Adipocyte (in vitro differentiated cells): ENCODE measurements around the gene LYSMD4.

ENCODE experiments used
- DNase-seq: peaks from one replicate; pipeline ENCODE4 v3.0.0-alpha.2; 2015; ENCODE audit warnings: low read depth
- H3K27me3 ChIP-seq: replicated peaks from 2 replicates; pipeline ENCODE4 v1.7.0; 2013; ENCODE audit warnings: mild to moderate bottlenecking, low read length, moderate library complexity; ENCODE audit not compliant: control insufficient read depth, insufficient read depth
- H3K36me3 ChIP-seq: 2 replicates; pipeline ENCODE4 v1.7.0; 2013; ENCODE audit warnings: low read length, mild to moderate bottlenecking, moderate library complexity; ENCODE audit not compliant: control insufficient read depth, insufficient read depth, severe bottlenecking
- H3K4me1 ChIP-seq: 2 replicates; pipeline ENCODE4 v1.7.0; 2013; ENCODE audit warnings: mild to moderate bottlenecking, low read length, moderate library complexity; ENCODE audit not compliant: control insufficient read depth, insufficient read depth
- H3K4me3 ChIP-seq: 2 replicates; pipeline ENCODE4 v1.7.0; 2013; ENCODE audit warnings: mild to moderate bottlenecking, low read length, moderate library complexity
- H3K9ac ChIP-seq: 2 replicates; pipeline ENCODE4 v1.7.0; 2013; ENCODE audit warnings: mild to moderate bottlenecking, low read length, moderate library complexity
- H3K9me3 ChIP-seq: 2 replicates; pipeline ENCODE4 v1.7.0; 2013; ENCODE audit warnings: mild to moderate bottlenecking, low read length, moderate library complexity; ENCODE audit not compliant: control insufficient read depth

The LYSMD4 gene

DNA sequence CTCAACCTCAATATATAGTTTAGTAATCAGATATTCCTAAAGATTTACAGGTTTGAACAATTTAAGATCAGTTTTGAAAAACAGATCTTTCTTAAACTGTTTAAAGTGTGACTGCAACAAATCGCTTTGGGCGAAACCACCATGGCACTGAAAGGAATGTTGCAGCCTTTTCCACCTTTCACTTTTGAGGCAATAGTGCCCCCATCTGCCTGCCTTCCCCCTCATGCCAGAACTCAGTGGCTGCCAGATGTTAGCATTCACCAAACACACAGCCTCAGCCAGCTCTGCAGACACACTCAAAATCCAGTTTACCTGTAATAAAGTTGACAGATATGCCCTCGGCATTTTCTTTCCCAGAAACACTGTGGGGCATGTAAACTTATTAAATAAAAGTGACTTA, 3.3 kb downstream of the LYSMD4 start:
- peak overlapping the region; percentile 8 for H3K4me3 ChIP-seq
- H3K9ac ChIP-seq, result peak overlapping the region; percentile 41
- H3K27me3 ChIP-seq, result no peaks in the 10 kb centered on the region
- H3K36me3 ChIP-seq, result peaks cover 19% of the 10 kb centered on the region
- peaks cover 32% of the 10 kb centered on the region for H3K4me1 ChIP-seq
- DNase-seq, result peak; percentile 77
- no peaks in the 10 kb centered on the region for H3K9me3 ChIP-seq

DNA sequence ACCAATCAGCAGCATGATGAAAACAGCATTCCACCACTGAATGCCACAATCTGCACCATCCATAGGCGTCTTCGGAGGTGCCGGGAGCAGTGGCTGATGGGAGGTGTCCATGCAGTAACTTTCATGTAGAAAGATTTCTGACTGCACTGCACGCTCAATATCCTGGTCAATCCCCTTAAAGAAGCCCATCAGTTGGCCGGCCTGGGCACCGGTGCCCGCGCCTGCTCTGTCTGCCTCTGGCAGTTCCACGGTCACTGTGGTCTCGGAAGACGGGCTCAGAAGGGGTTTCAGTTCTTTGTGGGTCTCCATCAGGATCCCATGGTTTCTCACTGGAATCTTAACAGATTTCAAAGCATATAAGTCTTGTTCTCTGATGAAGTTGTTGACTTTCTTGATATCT, 3.9 kb downstream of the LYSMD4 start:
- H3K4me3 ChIP-seq, result no peak overlapping the region
- DNase-seq, result no peak
- H3K9ac ChIP-seq, result peak overlapping the region; percentile 41
- H3K4me1 ChIP-seq, result peaks cover 32% of the 10 kb centered on the region
- no peaks in the 10 kb centered on the region for H3K9me3 ChIP-seq
- no peaks in the 10 kb centered on the region for H3K27me3 ChIP-seq
- H3K36me3 ChIP-seq, result peaks cover 19% of the 10 kb centered on the region

DNA sequence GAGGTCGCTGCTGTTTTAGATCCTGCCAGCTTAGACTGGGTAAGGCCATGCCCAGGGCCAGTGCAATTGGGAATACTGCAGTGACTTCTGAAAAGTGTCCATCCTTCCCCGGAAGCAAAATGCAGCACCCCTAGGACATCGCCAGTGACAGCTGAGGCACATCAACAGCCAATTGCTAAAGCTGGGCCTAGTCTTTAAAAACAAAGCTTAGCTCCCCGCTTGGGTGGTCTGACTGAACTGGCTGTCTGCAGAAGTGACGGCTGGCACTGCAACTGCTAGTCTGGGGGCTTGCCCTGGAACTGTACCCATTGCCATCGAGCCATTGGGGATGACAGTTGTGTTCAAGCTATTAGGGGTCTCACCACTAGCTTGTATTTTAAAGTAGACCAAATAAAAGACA, 4.3 kb downstream of the LYSMD4 start:
- H3K9ac ChIP-seq, result no peak overlapping the region
- H3K9me3 ChIP-seq, result no peaks in the 10 kb centered on the region
- DNase-seq, result no peak

DNA sequence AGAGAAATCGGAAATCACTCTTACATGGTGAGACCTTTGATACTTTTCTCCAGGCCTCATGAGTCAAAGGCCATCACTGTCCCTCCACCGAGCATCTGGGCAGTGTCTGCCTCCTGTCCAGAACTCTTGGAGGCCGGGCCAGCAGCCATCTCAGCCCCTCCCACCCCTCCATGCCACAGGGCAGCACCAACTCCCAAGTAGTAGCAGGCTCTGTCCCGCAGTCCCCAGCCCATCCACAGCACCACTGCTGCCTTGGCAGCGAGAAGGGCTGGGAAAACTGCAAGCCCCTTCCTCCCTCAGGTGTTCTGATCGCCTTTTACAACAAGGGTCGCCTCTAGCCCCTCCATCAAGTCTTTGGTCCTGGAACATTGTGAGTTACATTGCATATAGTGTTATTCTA, 5.5 kb downstream of the LYSMD4 start:
- peaks cover 19% of the 10 kb centered on the region for H3K36me3 ChIP-seq
- H3K27me3 ChIP-seq, result no peaks in the 10 kb centered on the region
- peaks cover 32% of the 10 kb centered on the region for H3K4me1 ChIP-seq
- no peaks in the 10 kb centered on the region for H3K9me3 ChIP-seq
- H3K9ac ChIP-seq, result no peak overlapping the region
- no peak for DNase-seq
- H3K4me3 ChIP-seq, result no peak overlapping the region

More for the DNA sequence above, 4.3 kb downstream of the LYSMD4 start:
- H3K27me3 ChIP-seq, result no peaks in the 10 kb centered on the region
- H3K4me3 ChIP-seq, result no peak overlapping the region
- peaks cover 32% of the 10 kb centered on the region for H3K4me1 ChIP-seq
- peaks cover 19% of the 10 kb centered on the region for H3K36me3 ChIP-seq

DNA sequence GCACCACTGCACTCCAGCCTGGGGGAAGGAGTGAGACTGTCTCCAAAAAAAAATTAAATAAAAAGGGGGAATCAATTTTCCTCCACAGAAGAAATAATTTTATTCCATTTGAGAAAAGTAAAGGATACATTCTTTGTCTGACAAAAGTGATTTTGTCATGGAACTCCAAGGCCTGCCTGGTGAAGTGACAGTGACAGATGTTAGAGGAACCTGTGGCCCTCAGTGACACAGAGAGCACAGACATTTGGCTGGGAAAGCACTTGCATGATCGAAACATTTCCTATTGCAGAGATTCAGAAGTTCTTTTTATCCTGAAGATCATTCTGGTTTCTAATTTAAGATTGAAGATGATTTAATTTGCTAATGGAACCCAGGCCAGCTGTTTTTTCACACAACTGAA, 5.9 kb downstream of the LYSMD4 start:
- Histone ChIP-seq H3K4me3 (no peak overlapping the region), H3K9ac (no peak overlapping the region), H3K4me1 (peaks cover 32% of the 10 kb centered on the region), H3K36me3 (peaks cover 19% of the 10 kb centered on the region), H3K27me3 (no peaks in the 10 kb centered on the region), H3K9me3 (no peaks in the 10 kb centered on the region)
- DNase-seq, result no peak

DNA sequence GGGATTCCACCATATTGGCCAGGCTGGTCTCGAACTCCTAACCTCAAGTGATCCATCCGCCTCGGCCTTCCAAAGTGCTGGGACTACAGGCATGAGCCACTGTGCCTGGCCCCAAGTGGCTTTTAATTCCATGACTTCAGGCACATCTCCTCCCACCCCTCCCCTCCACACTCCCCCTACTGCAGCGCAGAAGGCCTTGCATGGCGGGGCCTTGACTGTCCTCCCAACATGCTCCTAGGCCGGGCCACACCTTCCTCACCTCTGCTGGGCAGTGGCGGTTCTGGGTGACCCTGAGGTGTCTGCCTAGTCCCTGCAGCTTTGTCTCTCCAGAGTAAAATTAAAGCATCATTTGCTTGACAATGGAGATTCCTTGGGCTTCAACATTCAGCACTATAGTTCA, 6.9 kb downstream of the LYSMD4 start:
- Histone ChIP-seq H3K9ac (no peak overlapping the region), H3K9me3 (no peaks in the 10 kb centered on the region), H3K4me1 (peaks cover 24% of the 10 kb centered on the region), H3K36me3 (peaks cover 19% of the 10 kb centered on the region), H3K27me3 (no peaks in the 10 kb centered on the region), H3K4me3 (no peak overlapping the region)
- DNase-seq, result no peak

DNA sequence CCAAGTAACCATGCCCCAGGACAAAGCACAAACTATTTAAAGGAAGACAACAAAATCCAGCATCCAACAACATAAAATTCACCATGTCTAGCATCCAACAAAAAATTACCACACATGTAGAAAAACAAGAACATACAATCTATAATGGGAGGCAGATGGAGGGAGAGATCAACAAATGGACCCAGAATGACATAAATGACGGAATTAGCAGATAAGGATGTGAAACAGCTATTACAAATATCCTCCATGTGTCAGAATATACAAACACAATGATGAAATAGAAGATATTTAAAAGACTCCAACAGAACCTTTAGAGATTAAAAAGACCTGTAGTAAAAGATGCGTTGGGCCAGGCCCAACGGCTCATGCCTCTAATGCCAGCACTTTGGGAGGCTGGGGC, 10.8 kb downstream of the LYSMD4 start:
- Histone ChIP-seq H3K4me3 (no peak overlapping the region), H3K9me3 (no peaks in the 10 kb centered on the region), H3K27me3 (no peaks in the 10 kb centered on the region), H3K4me1 (peaks cover 3% of the 10 kb centered on the region), H3K9ac (no peak overlapping the region), H3K36me3 (no peaks in the 10 kb centered on the region)
- no peak for DNase-seq

DNA sequence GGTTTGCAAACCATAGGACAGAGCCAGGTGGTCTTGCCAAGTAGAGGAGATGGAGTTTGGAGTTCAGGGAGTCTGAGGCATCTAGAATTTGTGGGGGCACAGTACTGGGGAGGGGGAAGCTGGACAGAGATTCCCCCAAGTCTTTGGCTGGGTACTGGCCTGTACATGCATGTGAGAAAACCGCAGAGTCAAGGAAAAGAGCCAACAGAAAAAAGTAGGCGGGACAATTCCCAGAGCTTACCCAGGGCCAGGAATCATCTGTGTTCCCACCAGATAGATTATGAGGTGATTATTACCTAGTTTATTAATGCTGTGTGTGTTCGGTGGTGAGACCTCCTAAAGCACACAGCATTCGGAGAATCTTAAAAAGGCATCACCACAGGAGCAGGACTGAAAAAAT, 11.3 kb downstream of the LYSMD4 start:
- no peak for DNase-seq
- Histone ChIP-seq H3K36me3 (no peaks in the 10 kb centered on the region), H3K27me3 (no peaks in the 10 kb centered on the region)

DNA sequence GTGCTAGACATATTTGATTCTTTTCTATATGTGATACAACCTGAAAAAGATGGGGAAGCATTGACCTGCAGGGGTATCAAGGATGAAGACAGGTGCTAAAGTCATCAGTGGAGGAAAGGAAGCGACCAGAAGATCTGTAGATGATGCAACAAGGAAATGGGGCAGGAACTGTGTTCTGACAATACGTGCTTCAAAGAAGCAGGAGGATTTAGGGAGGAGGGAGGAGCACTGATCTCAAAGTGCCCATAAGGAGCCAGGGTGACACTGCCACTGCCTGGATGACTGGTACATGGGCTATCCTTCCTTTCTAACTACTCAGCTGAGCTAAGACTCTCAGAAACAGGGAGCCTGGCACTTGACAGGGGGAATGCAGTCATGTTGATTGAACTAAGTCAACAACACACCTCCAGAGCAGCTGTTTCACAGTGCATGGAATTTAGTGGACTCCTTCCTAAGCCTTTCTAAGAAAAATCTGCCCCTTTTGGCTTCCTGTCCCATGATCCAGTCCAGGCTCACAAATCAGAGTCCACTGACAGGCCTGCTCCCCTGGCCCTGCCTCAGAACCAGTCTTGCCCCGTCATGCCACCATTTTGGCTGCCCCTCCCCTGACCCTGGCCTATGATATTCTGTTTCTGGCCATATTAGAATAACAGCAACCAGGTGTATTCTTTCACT, 12.0 kb downstream of the LYSMD4 start:
- Histone ChIP-seq H3K27me3 (no peaks in the 10 kb centered on the region), H3K4me1 (peaks cover 15% of the 10 kb centered on the region), H3K9ac (no peak overlapping the region), H3K36me3 (no peaks in the 10 kb centered on the region), H3K9me3 (no peaks in the 10 kb centered on the region), H3K4me3 (no peak overlapping the region)
- no peak for DNase-seq

More for the DNA sequence above, 11.3 kb downstream of the LYSMD4 start:
- no peaks in the 10 kb centered on the region for H3K9me3 ChIP-seq
- H3K4me1 ChIP-seq, result peaks cover 9% of the 10 kb centered on the region
- H3K4me3 ChIP-seq, result no peak overlapping the region
- H3K9ac ChIP-seq, result no peak overlapping the region

DNA sequence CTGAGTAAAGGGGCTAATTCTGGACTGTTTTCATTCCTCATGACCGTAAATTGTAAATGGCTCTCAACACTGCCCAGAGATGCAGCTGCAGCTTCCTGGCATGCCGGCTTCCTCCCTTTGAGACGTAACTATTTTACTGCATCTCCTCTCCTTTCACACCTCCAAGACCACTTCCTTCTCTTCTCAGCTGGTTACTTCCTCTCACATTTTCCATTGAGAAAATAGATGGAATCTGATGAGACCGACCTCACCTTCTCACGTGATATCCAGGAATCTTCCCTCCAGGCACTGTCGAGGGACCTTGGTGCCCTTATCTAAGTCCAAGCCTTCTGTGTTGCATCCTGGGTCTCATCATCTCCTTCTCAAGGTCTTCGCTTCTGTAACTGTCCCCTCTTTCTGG, 12.7 kb downstream of the LYSMD4 start:
- no peak overlapping the region for H3K4me3 ChIP-seq
- no peaks in the 10 kb centered on the region for H3K27me3 ChIP-seq
- H3K4me1 ChIP-seq, result peaks cover 15% of the 10 kb centered on the region
- no peak overlapping the region for H3K9ac ChIP-seq
- H3K9me3 ChIP-seq, result no peaks in the 10 kb centered on the region
- DNase-seq, result no peak
- no peaks in the 10 kb centered on the region for H3K36me3 ChIP-seq

DNA sequence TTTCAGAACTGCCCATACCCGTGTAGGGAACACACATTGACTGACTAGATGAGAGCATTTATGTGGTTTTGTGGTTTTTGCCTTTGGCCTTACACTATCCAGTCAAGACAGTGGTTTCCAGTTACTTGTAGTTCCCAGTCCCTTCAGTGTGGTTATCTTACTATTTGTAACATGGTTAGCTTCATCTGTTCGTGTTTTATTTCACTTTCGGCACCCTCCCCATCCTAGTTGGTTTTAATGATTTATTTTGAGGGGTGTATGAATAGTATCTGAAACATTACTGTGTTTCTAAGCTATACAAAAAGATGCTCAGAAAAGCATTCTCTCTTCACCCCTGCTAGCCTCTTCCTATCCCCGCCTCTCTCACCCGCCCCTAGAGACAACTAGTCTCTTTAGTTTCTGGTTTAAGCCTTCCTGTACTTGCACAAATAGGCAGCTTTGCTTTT, 14.1 kb downstream of the LYSMD4 start:
- Histone ChIP-seq H3K9ac (no peak overlapping the region), H3K4me1 (peaks cover 15% of the 10 kb centered on the region), H3K4me3 (no peak overlapping the region), H3K27me3 (no peaks in the 10 kb centered on the region), H3K9me3 (no peaks in the 10 kb centered on the region), H3K36me3 (peaks cover 12% of the 10 kb centered on the region)
- DNase-seq, result no peak

DNA sequence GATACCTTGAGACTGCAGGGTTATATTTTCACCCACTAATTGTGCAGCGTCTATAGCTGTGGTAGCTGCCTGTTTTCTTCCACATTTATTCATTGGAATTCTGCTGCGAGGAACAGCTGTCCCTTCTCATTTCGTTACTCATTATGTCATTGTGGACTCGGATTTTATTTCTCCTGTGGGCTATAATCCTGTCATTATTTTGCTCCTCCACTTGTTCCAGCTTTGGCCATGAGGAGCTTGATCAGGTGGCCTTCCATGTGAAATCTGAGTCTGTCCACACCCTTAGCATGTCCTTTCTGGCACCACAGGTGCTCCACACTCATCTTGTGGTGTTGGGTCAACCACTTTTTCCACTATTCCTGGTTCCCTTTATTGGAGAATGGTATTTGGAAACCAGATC, 14.8 kb downstream of the LYSMD4 start:
- no peak for DNase-seq
- Histone ChIP-seq H3K9ac (no peak overlapping the region), H3K4me3 (no peak overlapping the region), H3K4me1 (peaks cover 15% of the 10 kb centered on the region), H3K27me3 (no peaks in the 10 kb centered on the region), H3K36me3 (peaks cover 18% of the 10 kb centered on the region), H3K9me3 (no peaks in the 10 kb centered on the region)
